HFF-Myc (cell line): ENCODE results near the gene CACHD1.

Experiments used
- DNase-seq: peaks from one replicate; pipeline ENCODE4 v3.0.0-alpha.2; 2011; ENCODE audit warnings: low read depth; ENCODE audit errors: extremely low read depth
- H3K4me3 ChIP-seq: replicated peaks from 2 replicates; pipeline ENCODE4 v1.5.1; 2011; ENCODE audit warnings: low read depth, mild to moderate bottlenecking, control low read depth, low read length
- TF ChIP-seq, protein P1 (sequence below): IDR thresholded peaks from 2 replicates; pipeline ENCODE4 v1.5.1; 2012; ENCODE audit warnings: mild to moderate bottlenecking, low read depth, low read length, control low read depth; ENCODE audit errors: missing control alignments

CACHD1 gene

GRCh38 chr1:64469977-64470664 is at the start of gene CACHD1:
Gene CACHD1, plus strand, starts transcription at chr1:64470129. Its CDS starts 616 bp downstream, at chr1:64470745.
- TF ChIP-seq, protein P1, sequence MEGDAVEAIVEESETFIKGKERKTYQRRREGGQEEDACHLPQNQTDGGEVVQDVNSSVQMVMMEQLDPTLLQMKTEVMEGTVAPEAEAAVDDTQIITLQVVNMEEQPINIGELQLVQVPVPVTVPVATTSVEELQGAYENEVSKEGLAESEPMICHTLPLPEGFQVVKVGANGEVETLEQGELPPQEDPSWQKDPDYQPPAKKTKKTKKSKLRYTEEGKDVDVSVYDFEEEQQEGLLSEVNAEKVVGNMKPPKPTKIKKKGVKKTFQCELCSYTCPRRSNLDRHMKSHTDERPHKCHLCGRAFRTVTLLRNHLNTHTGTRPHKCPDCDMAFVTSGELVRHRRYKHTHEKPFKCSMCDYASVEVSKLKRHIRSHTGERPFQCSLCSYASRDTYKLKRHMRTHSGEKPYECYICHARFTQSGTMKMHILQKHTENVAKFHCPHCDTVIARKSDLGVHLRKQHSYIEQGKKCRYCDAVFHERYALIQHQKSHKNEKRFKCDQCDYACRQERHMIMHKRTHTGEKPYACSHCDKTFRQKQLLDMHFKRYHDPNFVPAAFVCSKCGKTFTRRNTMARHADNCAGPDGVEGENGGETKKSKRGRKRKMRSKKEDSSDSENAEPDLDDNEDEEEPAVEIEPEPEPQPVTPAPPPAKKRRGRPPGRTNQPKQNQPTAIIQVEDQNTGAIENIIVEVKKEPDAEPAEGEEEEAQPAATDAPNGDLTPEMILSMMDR, result no peak
- peak within 1 kb of the TSS; percentile 70 for H3K4me3 ChIP-seq
- DNase-seq, result peak; percentile 43

- DNase-seq, result no peak
- TF ChIP-seq, protein P1, result no peak
- no peak overlapping the region for H3K4me3 ChIP-seq
These were observed 48.6 kb upstream of the CACHD1 start for GRCh38 chr1:64421377-64421776.

DNA sequence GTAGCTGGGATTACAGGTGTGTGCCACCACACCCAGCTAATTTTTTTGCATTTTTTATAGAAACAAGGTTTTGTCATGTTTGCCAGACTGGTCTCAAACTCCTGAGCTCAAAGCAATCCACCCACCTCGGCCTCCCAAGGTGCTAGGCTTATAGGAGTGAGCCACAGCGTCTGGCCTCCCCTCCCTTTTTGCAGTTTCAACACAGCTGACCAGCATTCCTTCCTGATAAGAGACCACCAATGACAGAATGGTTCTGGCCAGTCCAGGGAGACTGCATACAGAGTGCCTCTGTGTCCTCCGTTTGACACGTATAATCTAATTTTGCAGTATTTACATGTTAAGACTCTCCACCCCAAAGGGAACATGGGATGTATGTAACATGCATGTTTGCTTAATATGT is 46.4 kb upstream of the CACHD1 start:
- TF ChIP-seq, protein P1, result no peak
- DNase-seq, result no peak
- no peak overlapping the region for H3K4me3 ChIP-seq

DNA sequence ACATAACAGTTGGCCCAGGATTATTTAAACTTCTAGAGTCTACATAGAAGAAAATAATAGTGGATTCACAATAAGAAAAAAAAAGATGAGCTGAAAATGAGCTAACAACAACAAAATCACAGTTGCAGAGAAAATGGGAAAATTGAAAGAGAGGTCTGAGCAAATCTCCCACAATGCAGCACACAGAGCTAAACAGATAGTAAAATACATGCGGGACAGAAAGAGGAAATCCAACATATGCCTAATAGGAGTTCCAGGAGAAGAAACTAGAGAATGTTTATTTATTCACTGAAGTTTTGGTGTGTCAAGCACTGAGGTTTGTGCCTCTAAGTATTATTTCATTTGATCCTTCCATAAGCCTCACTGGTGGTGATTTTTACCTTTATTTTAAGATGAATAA is 45.5 kb upstream of the CACHD1 start:
- TF ChIP-seq, protein P1, result no peak
- DNase-seq, result no peak
- H3K4me3 ChIP-seq, result no peak overlapping the region

DNA sequence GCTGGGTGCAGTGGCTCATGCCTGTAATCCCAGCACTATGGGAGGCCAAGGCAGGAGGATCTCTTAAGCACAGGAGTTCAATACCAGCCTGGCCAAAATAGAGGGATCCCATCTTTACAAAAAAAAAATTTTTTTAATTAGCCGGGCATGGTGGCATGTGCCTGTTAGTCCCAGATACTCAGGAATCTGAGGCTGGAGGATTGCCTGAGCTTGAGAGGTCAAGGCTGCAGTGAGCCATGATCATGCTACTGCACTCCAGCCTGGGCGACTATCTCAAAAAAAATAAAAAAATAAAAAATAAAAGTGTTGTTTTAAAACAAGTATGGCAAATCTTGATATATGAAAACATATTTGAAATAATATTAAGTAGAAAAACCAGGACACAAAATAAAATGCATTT is 44.4 kb upstream of the CACHD1 start:
- H3K4me3 ChIP-seq, result no peak overlapping the region
- TF ChIP-seq, protein P1, result no peak
- no peak for DNase-seq

DNA sequence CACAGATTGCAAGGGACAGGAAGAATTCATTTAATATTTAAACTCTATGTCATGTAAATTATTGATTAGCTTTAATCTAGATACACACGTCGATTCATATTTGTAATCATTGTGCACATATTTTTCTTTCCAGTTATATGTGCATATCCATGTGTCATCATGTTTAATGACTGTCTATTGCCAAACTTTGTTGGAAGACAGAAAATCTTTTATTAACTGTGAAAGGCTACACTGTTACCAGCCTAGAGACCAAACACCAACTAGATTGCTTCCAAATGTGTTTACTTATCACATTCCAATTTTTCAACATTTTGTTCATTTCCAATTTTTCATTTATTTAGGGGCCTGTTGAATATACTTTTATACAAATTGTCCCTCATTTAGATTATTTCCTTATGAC is 43.2 kb upstream of the CACHD1 start:
- H3K4me3 ChIP-seq, result no peak overlapping the region
- no peak for DNase-seq
- TF ChIP-seq, protein P1, result no peak

DNA sequence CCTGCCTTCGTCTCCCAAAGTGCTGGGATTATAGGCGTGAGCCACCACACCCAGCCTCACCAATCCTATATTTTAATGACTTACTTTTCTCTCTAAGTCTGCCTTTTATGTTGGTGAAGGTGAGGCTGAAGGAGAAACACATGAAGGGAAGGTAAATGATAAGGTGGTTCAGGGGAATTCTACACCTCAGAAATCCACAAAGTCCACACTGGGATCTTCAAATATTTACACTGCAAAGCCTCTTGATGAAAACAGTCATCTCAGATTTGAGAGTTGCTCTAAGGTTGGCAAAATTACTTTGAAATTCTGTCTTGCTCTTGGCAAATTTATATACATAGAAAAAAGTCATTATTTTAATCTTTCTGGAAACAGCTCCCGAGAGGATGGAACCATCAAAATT is 42.0 kb upstream of the CACHD1 start:
- TF ChIP-seq, protein P1, result no peak
- DNase-seq, result no peak
- no peak overlapping the region for H3K4me3 ChIP-seq
